ENCODE data around the gene ADIG.

ADIG gene

GRCh38 chr20:38579219-38579910, 1.6 kb upstream of the ADIG start:
- H3K4me1 ChIP-seq (ENCODE audit: insufficient read depth, insufficient read length) = peaks cover 14% of the 10 kb centered on the region
- no peak overlapping the region for H3K9ac ChIP-seq (ENCODE audit: insufficient read length, low read depth)
- DNase-seq (ENCODE audit: low read depth, low spot score) = no peak
- H3K27me3 ChIP-seq (ENCODE audit: insufficient read depth, insufficient read length) = no peaks in the 10 kb centered on the region
- no peaks in the 10 kb centered on the region for H3K9me3 ChIP-seq (ENCODE audit: insufficient read depth, low read length)
- TF ChIP-seq YY1 (IDR thresholded peaks at IDR 0.05; ENCODE audit: insufficient read depth, insufficient read length) (no peak), ZNF274 (IDR thresholded peaks at IDR 0.05; ENCODE audit: low read depth, low read length) (no peak), SUZ12 (IDR thresholded peaks at IDR 0.05; ENCODE audit: extremely low read depth, insufficient read depth, insufficient read length) (no peak)
- no peak overlapping the region for H3K4me3 ChIP-seq (ENCODE audit: insufficient read length, low read depth)
- H3K36me3 ChIP-seq (ENCODE audit: insufficient read depth, insufficient read length, low read length) = peaks cover 33% of the 10 kb centered on the region

- Histone ChIP-seq H3K4me1 (ENCODE audit: insufficient read depth, insufficient read length) (peaks cover 14% of the 10 kb centered on the region), H3K9me3 (ENCODE audit: insufficient read depth, low read length) (no peaks in the 10 kb centered on the region), H3K27me3 (ENCODE audit: insufficient read depth, insufficient read length) (no peaks in the 10 kb centered on the region), H3K36me3 (ENCODE audit: insufficient read depth, insufficient read length, low read length) (peaks cover 27% of the 10 kb centered on the region), H3K4me3 (ENCODE audit: insufficient read length, low read depth) (no peak overlapping the region), H3K9ac (ENCODE audit: insufficient read length, low read depth) (no peak overlapping the region)
- DNase-seq (ENCODE audit: low read depth, low spot score) = no peak
- TF ChIP-seq YY1 (IDR thresholded peaks at IDR 0.05; ENCODE audit: insufficient read depth, insufficient read length) = no peak
- no peak for TF ChIP-seq ZNF274 (IDR thresholded peaks at IDR 0.05; ENCODE audit: low read depth, low read length)
- no peak for TF ChIP-seq SUZ12 (IDR thresholded peaks at IDR 0.05; ENCODE audit: extremely low read depth, insufficient read depth, insufficient read length)
These were observed 1.1 kb upstream of the ADIG start for GRCh38 chr20:38579921-38580320.

GRCh38 chr20:38581830-38582358, 897 bp downstream of the ADIG start:
- Histone ChIP-seq H3K9me3 (ENCODE audit: insufficient read depth, low read length) (no peaks in the 10 kb centered on the region), H3K36me3 (ENCODE audit: insufficient read depth, insufficient read length, low read length) (peaks cover 8% of the 10 kb centered on the region), H3K9ac (ENCODE audit: insufficient read length, low read depth) (no peak overlapping the region), H3K4me1 (ENCODE audit: insufficient read depth, insufficient read length) (peaks cover 12% of the 10 kb centered on the region), H3K4me3 (ENCODE audit: insufficient read length, low read depth) (no peak overlapping the region), H3K27me3 (ENCODE audit: insufficient read depth, insufficient read length) (no peaks in the 10 kb centered on the region)
- DNase-seq (ENCODE audit: low read depth, low spot score) = no peak
- no peak for TF ChIP-seq ZNF274 (IDR thresholded peaks at IDR 0.05; ENCODE audit: low read depth, low read length)
- no peak for TF ChIP-seq YY1 (IDR thresholded peaks at IDR 0.05; ENCODE audit: insufficient read depth, insufficient read length)
- TF ChIP-seq SUZ12 (IDR thresholded peaks at IDR 0.05; ENCODE audit: extremely low read depth, insufficient read depth, insufficient read length) = no peak

- Histone ChIP-seq H3K27me3 (ENCODE audit: insufficient read depth, insufficient read length) (no peaks in the 10 kb centered on the region), H3K9ac (ENCODE audit: insufficient read length, low read depth) (no peak overlapping the region), H3K4me3 (ENCODE audit: insufficient read length, low read depth) (no peak overlapping the region), H3K36me3 (ENCODE audit: insufficient read depth, insufficient read length, low read length) (no peaks in the 10 kb centered on the region), H3K4me1 (ENCODE audit: insufficient read depth, insufficient read length) (peaks cover 12% of the 10 kb centered on the region), H3K9me3 (ENCODE audit: insufficient read depth, low read length) (no peaks in the 10 kb centered on the region)
- TF ChIP-seq YY1 (IDR thresholded peaks at IDR 0.05; ENCODE audit: insufficient read depth, insufficient read length) (no peak), SUZ12 (IDR thresholded peaks at IDR 0.05; ENCODE audit: extremely low read depth, insufficient read depth, insufficient read length) (no peak), ZNF274 (IDR thresholded peaks at IDR 0.05; ENCODE audit: low read depth, low read length) (no peak)
- no peak for DNase-seq (ENCODE audit: low read depth, low spot score)
These were observed 2.3 kb downstream of the ADIG start for GRCh38 chr20:38583306-38583705.

- Histone ChIP-seq H3K27me3 (ENCODE audit: insufficient read depth, insufficient read length) (no peaks in the 10 kb centered on the region), H3K4me1 (ENCODE audit: insufficient read depth, insufficient read length) (peaks cover 12% of the 10 kb centered on the region), H3K36me3 (ENCODE audit: insufficient read depth, insufficient read length, low read length) (no peaks in the 10 kb centered on the region), H3K9ac (ENCODE audit: insufficient read length, low read depth) (no peak overlapping the region), H3K9me3 (ENCODE audit: insufficient read depth, low read length) (no peaks in the 10 kb centered on the region), H3K4me3 (ENCODE audit: insufficient read length, low read depth) (no peak overlapping the region)
- no peak for DNase-seq (ENCODE audit: low read depth, low spot score)
- TF ChIP-seq ZNF274 (IDR thresholded peaks at IDR 0.05; ENCODE audit: low read depth, low read length) (no peak), SUZ12 (IDR thresholded peaks at IDR 0.05; ENCODE audit: extremely low read depth, insufficient read depth, insufficient read length) (no peak), YY1 (IDR thresholded peaks at IDR 0.05; ENCODE audit: insufficient read depth, insufficient read length) (no peak)
These were observed 3.2 kb downstream of the ADIG start for GRCh38 chr20:38584099-38584763.

GRCh38 chr20:38585404-38586180, 4.6 kb downstream of the ADIG start:
- no peaks in the 10 kb centered on the region for H3K27me3 ChIP-seq (ENCODE audit: insufficient read depth, insufficient read length)
- TF ChIP-seq ZNF274 (IDR thresholded peaks at IDR 0.05; ENCODE audit: low read depth, low read length) (no peak), SUZ12 (IDR thresholded peaks at IDR 0.05; ENCODE audit: extremely low read depth, insufficient read depth, insufficient read length) (no peak), YY1 (IDR thresholded peaks at IDR 0.05; ENCODE audit: insufficient read depth, insufficient read length) (no peak)
- H3K36me3 ChIP-seq (ENCODE audit: insufficient read depth, insufficient read length, low read length) = no peaks in the 10 kb centered on the region
- H3K4me3 ChIP-seq (ENCODE audit: insufficient read length, low read depth) = no peak overlapping the region
- H3K4me1 ChIP-seq (ENCODE audit: insufficient read depth, insufficient read length) = peaks cover 12% of the 10 kb centered on the region
- H3K9ac ChIP-seq (ENCODE audit: insufficient read length, low read depth) = no peak overlapping the region
- DNase-seq (ENCODE audit: low read depth, low spot score) = no peak
- no peaks in the 10 kb centered on the region for H3K9me3 ChIP-seq (ENCODE audit: insufficient read depth, low read length)

- H3K36me3 ChIP-seq (ENCODE audit: insufficient read depth, insufficient read length, low read length) = no peaks in the 10 kb centered on the region
- H3K9ac ChIP-seq (ENCODE audit: insufficient read length, low read depth) = no peak overlapping the region
- H3K4me1 ChIP-seq (ENCODE audit: insufficient read depth, insufficient read length) = peaks cover 8% of the 10 kb centered on the region
- H3K4me3 ChIP-seq (ENCODE audit: insufficient read length, low read depth) = no peak overlapping the region
- no peak for DNase-seq (ENCODE audit: low read depth, low spot score)
- no peaks in the 10 kb centered on the region for H3K9me3 ChIP-seq (ENCODE audit: insufficient read depth, low read length)
- H3K27me3 ChIP-seq (ENCODE audit: insufficient read depth, insufficient read length) = no peaks in the 10 kb centered on the region
- TF ChIP-seq YY1 (IDR thresholded peaks at IDR 0.05; ENCODE audit: insufficient read depth, insufficient read length) (no peak), ZNF274 (IDR thresholded peaks at IDR 0.05; ENCODE audit: low read depth, low read length) (no peak), SUZ12 (IDR thresholded peaks at IDR 0.05; ENCODE audit: extremely low read depth, insufficient read depth, insufficient read length) (no peak)
These were observed 5.2 kb downstream of the ADIG start for GRCh38 chr20:38586181-38586525.

All from NT2/D1 (cell line).